Hepatocyte (in vitro differentiated cells): ENCODE data around the gene SLC17A9. TPM values are rescaled to one million over a fixed set of nuclear protein-coding genes. Genes with fewer than 3 reads are reported as not detected.

ENCODE experiments used
- DNase-seq: peaks from one replicate; pipeline ENCODE4 v3.0.0-alpha.2; 2016; ENCODE audit warnings: low spot score
- H2AFZ ChIP-seq: fragments of 200-600 bp; sonication (generic); 2 replicates; pipeline ENCODE4 v1.6.0; 2016; ENCODE audit warnings: antibody characterized with exemption, mild to moderate bottlenecking
- H3K27ac ChIP-seq: fragments of 200-600 bp; sonication (generic); 2 replicates; pipeline ENCODE4 v1.5.1; 2016; ENCODE audit warnings: mild to moderate bottlenecking
- H3K27me3 ChIP-seq: fragments of 200-600 bp; sonication (generic); 2 replicates; pipeline ENCODE4 v1.6.1; 2016
- H3K36me3 ChIP-seq: fragments of 200-600 bp; sonication (generic); replicated peaks from 2 replicates; pipeline ENCODE4 v1.5.1; 2016; ENCODE audit warnings: low read depth; ENCODE audit not compliant: insufficient read depth
- H3K4me1 ChIP-seq: fragments of 200-600 bp; sonication (generic); 2 replicates; pipeline ENCODE4 v1.5.1; 2016; ENCODE audit warnings: mild to moderate bottlenecking, moderate library complexity; ENCODE audit not compliant: insufficient read depth
- H3K4me2 ChIP-seq: fragments of 200-600 bp; sonication (generic); 2 replicates; pipeline ENCODE4 v1.6.0; 2016
- H3K4me3 ChIP-seq: fragments of 200-600 bp; sonication (generic); 2 replicates; pipeline ENCODE4 v1.5.1; 2016; ENCODE audit warnings: mild to moderate bottlenecking
- H3K79me2 ChIP-seq: fragments of 200-600 bp; sonication (generic); 2 replicates; pipeline ENCODE4 v1.6.0; 2017; ENCODE audit warnings: mild to moderate bottlenecking
- H3K9me2 ChIP-seq: fragments of 200-600 bp; sonication (generic); replicated peaks from 2 replicates; pipeline ENCODE4 v1.6.0; 2017; ENCODE audit warnings: mild to moderate bottlenecking; ENCODE audit not compliant: insufficient read depth
- H3K9me3 ChIP-seq: fragments of 200-600 bp; sonication (generic); 2 replicates; pipeline ENCODE4 v1.5.1; 2016; ENCODE audit warnings: low read depth, mild to moderate bottlenecking
- H4K20me1 ChIP-seq: fragments of 200-600 bp; sonication (generic); 2 replicates; pipeline ENCODE4 v1.6.0; 2016; ENCODE audit warnings: mild to moderate bottlenecking; ENCODE audit not compliant: insufficient read depth, poor library complexity, severe bottlenecking
- EZH2 ChIP-seq: fragments of 200-600 bp; sonication (generic); IDR thresholded peaks from 2 replicates; pipeline ENCODE4 v1.6.1; 2016; ENCODE audit warnings: antibody characterized with exemption, mild to moderate bottlenecking, borderline replicate concordance
- EZH2phosphoT487 ChIP-seq: fragments of 200-600 bp; sonication (generic); IDR thresholded peaks from one replicate; pipeline ENCODE4 v1.6.1; 2018; ENCODE audit warnings: antibody characterized with exemption, mild to moderate bottlenecking, low read depth, moderate library complexity; ENCODE audit not compliant: unreplicated experiment, severe bottlenecking
- WGBS: methylation state at CpG from one replicate; pipeline ENCODE4 v1.1.6; 2016; ENCODE audit warnings: low lambda C conversion rate; ENCODE audit errors: missing lambda C conversion rate; 5-methylcytosine and 5-hydroxymethylcytosine counted together
- polyA plus RNA-seq: library from polyadenylated mRNA; unstranded; fragments of >200 nt; fragmentation: Nextera tagmentation; extraction: Ambion mirVana; gene quantifications from 2 replicates; pipeline ENCODE4 v1.2.1, GENCODE V29; 2016
- total RNA-seq: library from RNA; depleted of rRNA; stranded (reverse); fragments of >200 nt; gene quantifications from 2 replicates; pipeline ENCODE4 v1.2.3, GENCODE V29; 2014
- TF ChIP-seq, protein P1 (sequence below): fragments of 200-600 bp; sonication (generic); IDR thresholded peaks from 2 replicates; pipeline ENCODE4 v1.5.1; 2016; ENCODE audit warnings: antibody characterized with exemption, mild to moderate bottlenecking; ENCODE audit not compliant: poor library complexity

SLC17A9 gene
- total and polyA plus RNA-seq, 2 experiments from 2014 or later = 26.9 to 83.9 TPM

DNA sequence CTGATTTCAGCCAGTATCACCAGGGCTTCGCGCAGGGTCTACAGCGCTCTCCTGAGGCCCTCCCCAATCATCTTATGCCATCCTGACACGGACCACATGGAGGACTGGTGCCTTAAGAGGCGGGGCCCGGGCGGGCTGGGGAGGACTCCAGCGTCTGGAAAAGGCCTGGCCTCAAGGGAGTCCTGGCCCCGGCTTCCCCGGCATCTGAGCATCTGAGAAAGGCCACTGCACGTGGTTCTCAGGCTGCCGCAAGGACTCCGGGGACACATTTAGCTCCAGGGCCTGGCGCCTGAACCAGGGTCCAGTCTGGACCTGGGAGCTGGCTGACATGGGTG, 32.9 kb downstream of the SLC17A9 start:
- TF ChIP-seq EZH2phosphoT487 (no peak), EZH2 (no peak)
- TF ChIP-seq, protein P1, sequence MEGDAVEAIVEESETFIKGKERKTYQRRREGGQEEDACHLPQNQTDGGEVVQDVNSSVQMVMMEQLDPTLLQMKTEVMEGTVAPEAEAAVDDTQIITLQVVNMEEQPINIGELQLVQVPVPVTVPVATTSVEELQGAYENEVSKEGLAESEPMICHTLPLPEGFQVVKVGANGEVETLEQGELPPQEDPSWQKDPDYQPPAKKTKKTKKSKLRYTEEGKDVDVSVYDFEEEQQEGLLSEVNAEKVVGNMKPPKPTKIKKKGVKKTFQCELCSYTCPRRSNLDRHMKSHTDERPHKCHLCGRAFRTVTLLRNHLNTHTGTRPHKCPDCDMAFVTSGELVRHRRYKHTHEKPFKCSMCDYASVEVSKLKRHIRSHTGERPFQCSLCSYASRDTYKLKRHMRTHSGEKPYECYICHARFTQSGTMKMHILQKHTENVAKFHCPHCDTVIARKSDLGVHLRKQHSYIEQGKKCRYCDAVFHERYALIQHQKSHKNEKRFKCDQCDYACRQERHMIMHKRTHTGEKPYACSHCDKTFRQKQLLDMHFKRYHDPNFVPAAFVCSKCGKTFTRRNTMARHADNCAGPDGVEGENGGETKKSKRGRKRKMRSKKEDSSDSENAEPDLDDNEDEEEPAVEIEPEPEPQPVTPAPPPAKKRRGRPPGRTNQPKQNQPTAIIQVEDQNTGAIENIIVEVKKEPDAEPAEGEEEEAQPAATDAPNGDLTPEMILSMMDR = no peak
- H2AFZ ChIP-seq = no peak overlapping the region
- no peak overlapping the region for H3K27ac ChIP-seq
- no peaks in the 10 kb centered on the region for H3K9me3 ChIP-seq
- no peaks in the 10 kb centered on the region for H3K4me1 ChIP-seq
- H4K20me1 ChIP-seq = no peaks in the 10 kb centered on the region
- WGBS = 86% methylated on average over 14 of the region's 14 CpGs
- no peak overlapping the region for H3K4me3 ChIP-seq
- H3K36me3 ChIP-seq = no peaks in the 10 kb centered on the region
- H3K9me2 ChIP-seq = no peaks in the 10 kb centered on the region
- no peaks in the 10 kb centered on the region for H3K79me2 ChIP-seq
- no peak overlapping the region for H3K4me2 ChIP-seq
- peaks cover 8% of the 10 kb centered on the region for H3K27me3 ChIP-seq
- DNase-seq = no peak

DNA sequence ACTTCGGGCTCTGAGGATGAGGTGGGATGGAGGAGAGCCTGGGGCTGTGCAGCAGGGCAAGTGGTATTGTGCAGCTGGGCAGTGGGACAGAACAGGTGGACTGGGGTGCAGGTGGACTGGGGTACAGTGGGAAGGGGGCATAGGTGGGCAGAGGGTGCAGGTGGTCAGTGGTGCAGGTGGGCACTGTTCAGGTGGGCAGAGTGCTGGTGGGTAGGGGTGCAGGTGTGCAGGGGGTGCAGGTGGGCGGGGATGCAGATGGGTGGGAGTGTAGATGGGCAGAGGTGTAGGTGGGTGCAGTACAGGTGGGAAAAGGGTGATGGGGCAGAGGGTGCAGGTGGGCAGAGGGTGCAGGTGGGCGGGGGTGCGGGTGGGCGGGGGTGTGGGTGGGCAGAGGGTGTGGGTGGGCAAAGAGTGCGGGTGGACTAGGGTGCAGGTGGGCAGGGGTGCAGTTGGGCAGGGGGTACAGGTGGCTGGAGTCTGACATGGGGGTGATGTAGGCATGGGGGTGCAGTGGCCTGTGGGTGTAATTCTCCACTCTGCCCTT, 33.8 kb downstream of the SLC17A9 start:
- Histone ChIP-seq H2AFZ (no peak overlapping the region), H3K27me3 (peaks cover 14% of the 10 kb centered on the region), H3K4me2 (no peak overlapping the region), H3K36me3 (no peaks in the 10 kb centered on the region), H3K9me2 (no peaks in the 10 kb centered on the region), H3K79me2 (no peaks in the 10 kb centered on the region), H3K27ac (no peak overlapping the region), H3K9me3 (no peaks in the 10 kb centered on the region), H3K4me3 (no peak overlapping the region), H3K4me1 (no peaks in the 10 kb centered on the region), H4K20me1 (no peaks in the 10 kb centered on the region)
- DNase-seq = no peak
- WGBS = 75% methylated on average over 4 of the region's 6 CpGs
- no peak for TF ChIP-seq EZH2phosphoT487
- TF ChIP-seq, protein P1 = no peak
- TF ChIP-seq EZH2 = no peak

DNA sequence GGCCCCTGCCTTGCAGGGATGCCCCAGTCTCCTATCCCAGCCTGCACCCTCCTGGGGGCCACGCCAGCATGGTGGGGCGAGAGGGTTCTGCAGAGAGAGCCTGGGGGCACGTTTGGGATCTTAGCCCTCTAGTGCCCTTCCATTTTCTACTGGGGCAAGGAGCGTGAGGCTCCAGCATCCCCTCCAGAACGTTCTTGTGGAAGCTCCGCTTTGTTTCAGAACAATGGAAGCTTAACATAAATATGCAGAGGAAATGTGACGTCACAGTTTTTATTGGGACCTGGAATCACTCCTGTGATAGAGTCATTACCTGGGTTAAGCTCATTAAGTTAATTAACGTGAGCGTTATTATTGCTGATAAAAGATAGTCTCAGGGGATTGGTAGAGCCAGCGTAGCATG, 34.6 kb downstream of the SLC17A9 start:
- H3K4me1 ChIP-seq = no peaks in the 10 kb centered on the region
- no peaks in the 10 kb centered on the region for H3K9me3 ChIP-seq
- no peak overlapping the region for H2AFZ ChIP-seq
- no peak overlapping the region for H3K27ac ChIP-seq
- no peak overlapping the region for H3K4me3 ChIP-seq
- no peaks in the 10 kb centered on the region for H3K79me2 ChIP-seq
- H4K20me1 ChIP-seq = no peaks in the 10 kb centered on the region
- peaks cover 14% of the 10 kb centered on the region for H3K27me3 ChIP-seq
- no peak for TF ChIP-seq EZH2
- TF ChIP-seq, protein P1 = no peak
- no peak for TF ChIP-seq EZH2phosphoT487
- no peak for DNase-seq
- 54% methylated on average over 10 of the region's 10 CpGs for WGBS
- no peaks in the 10 kb centered on the region for H3K36me3 ChIP-seq
- no peaks in the 10 kb centered on the region for H3K9me2 ChIP-seq
- no peak overlapping the region for H3K4me2 ChIP-seq

DNA sequence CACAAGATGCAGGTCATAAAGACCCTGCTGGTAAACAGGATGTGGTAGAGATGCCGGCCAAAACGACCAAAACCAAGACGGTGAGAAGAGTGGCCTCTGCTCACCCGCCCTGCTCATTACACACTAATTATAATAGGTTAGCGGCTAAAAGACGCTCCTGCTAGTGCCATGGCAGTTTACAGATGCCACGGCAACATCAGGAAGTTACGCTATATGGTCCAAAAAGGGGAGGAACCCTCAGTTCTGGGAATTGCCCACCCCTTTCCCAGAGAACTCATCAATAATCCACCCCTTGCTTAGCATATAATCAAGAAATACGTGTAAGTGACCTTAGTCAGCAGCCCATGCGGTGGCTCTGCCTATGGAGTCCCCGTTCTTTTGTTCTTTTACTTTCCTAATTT, 36.7 kb downstream of the SLC17A9 start:
- no peak overlapping the region for H2AFZ ChIP-seq
- no peaks in the 10 kb centered on the region for H3K79me2 ChIP-seq
- no peak overlapping the region for H3K4me2 ChIP-seq
- TF ChIP-seq EZH2phosphoT487 (no peak), EZH2 (no peak)
- TF ChIP-seq, protein P1 = no peak
- no peaks in the 10 kb centered on the region for H3K9me3 ChIP-seq
- H3K27me3 ChIP-seq = peaks cover 14% of the 10 kb centered on the region
- no peak overlapping the region for H3K4me3 ChIP-seq
- no peak overlapping the region for H3K27ac ChIP-seq
- no peaks in the 10 kb centered on the region for H3K4me1 ChIP-seq
- no peaks in the 10 kb centered on the region for H3K36me3 ChIP-seq
- no peak for DNase-seq
- no peaks in the 10 kb centered on the region for H4K20me1 ChIP-seq
- 81% methylated on average over 11 of the region's 11 CpGs for WGBS
- no peaks in the 10 kb centered on the region for H3K9me2 ChIP-seq
